ENCODE data around the gene FAM171A1.
"Not testable (repeated sequence)": the region's sequence is repeated elsewhere in the genome, so short reads cannot be mapped to it uniquely, and the experiment has no call there.

The FAM171A1 gene

DNA sequence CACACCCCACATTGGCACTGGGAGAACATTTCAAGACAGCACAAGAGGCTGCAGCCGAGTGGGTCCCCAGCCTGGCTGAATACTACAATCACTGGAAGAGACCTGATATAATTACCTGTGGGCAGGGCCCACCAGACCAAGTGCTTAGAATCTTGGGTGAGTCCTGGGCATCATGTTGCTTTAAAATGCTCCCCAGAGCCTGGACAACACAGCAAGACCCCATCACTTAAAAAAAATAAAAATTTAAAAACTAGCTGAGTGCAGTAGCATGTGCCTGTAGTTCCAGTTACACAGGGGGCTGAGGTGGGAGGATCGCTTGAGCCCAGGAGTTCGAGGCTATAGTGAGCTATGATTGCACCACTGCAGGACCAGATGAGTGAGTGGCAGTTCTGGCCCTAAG is 28.1 kb downstream of the FAM171A1 start:
- no peak overlapping the region for H3K27ac ChIP-seq (ENCODE audit: low read depth, low read length)
- H3K9ac ChIP-seq (ENCODE audit: low read depth, low read length) = no peak overlapping the region
- H3K27me3 ChIP-seq (ENCODE audit: control insufficient read depth, insufficient read depth, low read length) = no peaks in the 10 kb centered on the region
- H3K4me1 ChIP-seq (ENCODE audit: control insufficient read depth, insufficient read depth, low read length) = peaks cover 16% of the 10 kb centered on the region
- no peaks in the 10 kb centered on the region for H3K9me3 ChIP-seq (ENCODE audit: control insufficient read depth, insufficient read depth, low read length)
- H3K4me3 ChIP-seq (ENCODE audit: low read depth, low read length) = no peak overlapping the region
- H3K36me3 ChIP-seq (ENCODE audit: control insufficient read depth, insufficient read depth, low read length) = no peaks in the 10 kb centered on the region

DNA sequence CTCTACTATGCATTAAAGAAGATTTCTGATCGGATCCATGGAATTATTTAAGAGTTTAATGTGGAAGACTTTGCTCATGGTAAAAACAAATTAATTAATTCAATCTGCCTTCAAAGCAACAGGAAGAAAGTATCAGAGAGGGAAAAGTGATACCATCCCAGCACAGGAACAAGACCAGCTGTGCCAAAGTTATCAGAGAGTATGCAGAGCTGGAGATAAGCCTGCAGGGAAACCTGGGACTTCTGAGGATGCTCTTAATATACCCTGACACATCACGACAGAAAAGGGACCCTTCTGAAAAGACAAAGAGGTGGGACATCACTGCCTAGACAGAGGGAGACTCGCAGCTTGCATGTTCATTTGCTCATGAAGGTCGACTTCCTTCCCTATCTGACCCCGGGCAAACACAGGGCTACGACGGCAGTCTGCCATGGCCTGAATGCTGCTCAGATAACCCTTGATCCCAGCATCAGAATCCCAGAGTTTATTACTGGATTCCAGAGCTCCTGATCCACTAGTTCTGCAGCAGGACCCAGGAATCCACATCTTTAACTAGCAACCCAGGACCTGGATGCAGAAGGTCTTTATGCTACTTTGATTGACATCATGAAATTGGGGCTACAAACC is 29.5 kb downstream of the FAM171A1 start:
- H3K9ac ChIP-seq (ENCODE audit: low read depth, low read length) = no peak overlapping the region
- no peak overlapping the region for H3K27ac ChIP-seq (ENCODE audit: low read depth, low read length)
- H3K36me3 ChIP-seq (ENCODE audit: control insufficient read depth, insufficient read depth, low read length) = no peaks in the 10 kb centered on the region
- H3K27me3 ChIP-seq (ENCODE audit: control insufficient read depth, insufficient read depth, low read length) = no peaks in the 10 kb centered on the region
- H3K9me3 ChIP-seq (ENCODE audit: control insufficient read depth, insufficient read depth, low read length) = no peaks in the 10 kb centered on the region
- no peak overlapping the region for H3K4me3 ChIP-seq (ENCODE audit: low read depth, low read length)
- H3K4me1 ChIP-seq (ENCODE audit: control insufficient read depth, insufficient read depth, low read length) = peaks cover 16% of the 10 kb centered on the region

DNA sequence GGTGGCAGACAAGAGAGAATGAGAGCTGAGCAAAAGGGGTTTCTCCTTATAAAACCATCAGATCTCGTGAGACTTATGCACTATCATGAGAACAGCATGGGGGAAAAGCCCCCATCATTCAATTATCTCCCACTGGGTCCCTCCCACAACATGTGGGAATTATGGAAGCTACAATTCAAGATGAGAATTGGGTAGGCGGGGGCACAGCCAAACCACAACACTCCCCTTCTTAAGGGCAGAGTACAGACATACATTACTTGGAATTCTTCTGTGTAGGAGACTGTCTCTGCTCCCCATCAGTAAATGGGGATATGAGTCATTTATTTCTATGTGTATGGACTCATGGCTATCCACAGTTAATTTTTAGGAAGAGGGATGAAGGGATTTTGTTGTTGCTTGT is 31.2 kb downstream of the FAM171A1 start:
- H3K4me3 ChIP-seq (ENCODE audit: low read depth, low read length) = no peak overlapping the region

GRCh38 chr10:15337441-15337923 is 33.6 kb downstream of the FAM171A1 start:
- H3K9ac ChIP-seq (ENCODE audit: low read depth, low read length); H3K4me1 ChIP-seq (ENCODE audit: control insufficient read depth, insufficient read depth, low read length); H3K27ac ChIP-seq (ENCODE audit: low read depth, low read length); H3K27me3 ChIP-seq (ENCODE audit: control insufficient read depth, insufficient read depth, low read length); H3K36me3 ChIP-seq (ENCODE audit: control insufficient read depth, insufficient read depth, low read length); H3K4me3 ChIP-seq (ENCODE audit: low read depth, low read length); H3K9me3 ChIP-seq (ENCODE audit: control insufficient read depth, insufficient read depth, low read length): not testable (repeated sequence)

More for the DNA sequence above, 31.2 kb downstream of the FAM171A1 start:
- Histone ChIP-seq H3K36me3 (ENCODE audit: control insufficient read depth, insufficient read depth, low read length) (no peaks in the 10 kb centered on the region), H3K9ac (ENCODE audit: low read depth, low read length) (no peak overlapping the region), H3K27ac (ENCODE audit: low read depth, low read length) (no peak overlapping the region), H3K9me3 (ENCODE audit: control insufficient read depth, insufficient read depth, low read length) (no peaks in the 10 kb centered on the region), H3K27me3 (ENCODE audit: control insufficient read depth, insufficient read depth, low read length) (no peaks in the 10 kb centered on the region), H3K4me1 (ENCODE audit: control insufficient read depth, insufficient read depth, low read length) (peaks cover 7% of the 10 kb centered on the region)

- Histone ChIP-seq H3K9ac (ENCODE audit: low read depth, low read length) (no peak overlapping the region), H3K4me3 (ENCODE audit: low read depth, low read length) (no peak overlapping the region), H3K27me3 (ENCODE audit: control insufficient read depth, insufficient read depth, low read length) (no peaks in the 10 kb centered on the region), H3K4me1 (ENCODE audit: control insufficient read depth, insufficient read depth, low read length) (peaks cover 4% of the 10 kb centered on the region), H3K9me3 (ENCODE audit: control insufficient read depth, insufficient read depth, low read length) (no peaks in the 10 kb centered on the region), H3K27ac (ENCODE audit: low read depth, low read length) (no peak overlapping the region), H3K36me3 (ENCODE audit: control insufficient read depth, insufficient read depth, low read length) (no peaks in the 10 kb centered on the region)
Observed at GRCh38 chr10:15336211-15336610, 34.9 kb downstream of the FAM171A1 start.

- Histone ChIP-seq H3K4me1 (ENCODE audit: control insufficient read depth, insufficient read depth, low read length) (peaks cover 4% of the 10 kb centered on the region), H3K9me3 (ENCODE audit: control insufficient read depth, insufficient read depth, low read length) (no peaks in the 10 kb centered on the region), H3K4me3 (ENCODE audit: low read depth, low read length) (no peak overlapping the region), H3K27ac (ENCODE audit: low read depth, low read length) (no peak overlapping the region), H3K9ac (ENCODE audit: low read depth, low read length) (no peak overlapping the region), H3K27me3 (ENCODE audit: control insufficient read depth, insufficient read depth, low read length) (no peaks in the 10 kb centered on the region), H3K36me3 (ENCODE audit: control insufficient read depth, insufficient read depth, low read length) (no peaks in the 10 kb centered on the region)
Observed at GRCh38 chr10:15335508-15335907, 35.6 kb downstream of the FAM171A1 start.

DNA sequence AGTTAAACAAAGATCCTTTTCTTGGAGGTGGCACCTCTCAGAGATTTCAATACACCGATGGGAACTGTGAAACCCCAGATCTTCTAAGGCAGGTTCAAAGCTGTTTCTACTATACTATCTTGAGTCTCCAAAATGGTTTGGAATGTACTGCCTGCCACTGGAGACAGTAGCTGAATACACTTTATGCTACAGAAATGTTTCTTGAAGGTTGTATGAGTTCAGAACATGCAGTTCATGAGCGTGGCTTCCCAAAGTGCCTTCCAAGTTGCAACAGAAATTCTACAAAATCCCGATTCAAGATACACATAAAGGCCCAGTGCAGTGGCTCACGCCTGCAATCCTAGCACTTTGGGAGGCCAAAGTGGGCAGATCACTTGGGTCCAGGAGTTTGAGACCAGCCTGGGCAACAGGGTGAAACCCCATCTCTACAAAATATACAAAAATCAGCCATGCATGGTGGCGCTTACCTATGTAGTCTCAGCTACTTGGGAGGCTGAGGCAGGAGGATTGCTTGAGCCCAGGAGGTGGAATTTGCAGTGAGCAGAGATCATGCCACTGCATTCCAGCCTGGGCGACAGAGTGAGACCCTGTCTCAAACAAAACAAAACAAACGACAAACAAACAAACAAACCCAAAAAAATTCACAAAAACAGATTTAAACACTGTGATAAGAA is 36.3 kb downstream of the FAM171A1 start:
- Histone ChIP-seq H3K4me3 (ENCODE audit: low read depth, low read length) (no peak overlapping the region), H3K9me3 (ENCODE audit: control insufficient read depth, insufficient read depth, low read length) (no peaks in the 10 kb centered on the region), H3K4me1 (ENCODE audit: control insufficient read depth, insufficient read depth, low read length) (peaks cover 4% of the 10 kb centered on the region), H3K27ac (ENCODE audit: low read depth, low read length) (no peak overlapping the region), H3K9ac (ENCODE audit: low read depth, low read length) (no peak overlapping the region), H3K27me3 (ENCODE audit: control insufficient read depth, insufficient read depth, low read length) (no peaks in the 10 kb centered on the region), H3K36me3 (ENCODE audit: control insufficient read depth, insufficient read depth, low read length) (no peaks in the 10 kb centered on the region)

- H3K27me3 ChIP-seq (ENCODE audit: control insufficient read depth, insufficient read depth, low read length) = no peaks in the 10 kb centered on the region
- no peak overlapping the region for H3K9ac ChIP-seq (ENCODE audit: low read depth, low read length)
- H3K36me3 ChIP-seq (ENCODE audit: control insufficient read depth, insufficient read depth, low read length) = no peaks in the 10 kb centered on the region
- peaks cover 4% of the 10 kb centered on the region for H3K4me1 ChIP-seq (ENCODE audit: control insufficient read depth, insufficient read depth, low read length)
- H3K9me3 ChIP-seq (ENCODE audit: control insufficient read depth, insufficient read depth, low read length) = no peaks in the 10 kb centered on the region
- no peak overlapping the region for H3K4me3 ChIP-seq (ENCODE audit: low read depth, low read length)
- no peak overlapping the region for H3K27ac ChIP-seq (ENCODE audit: low read depth, low read length)
Observed at GRCh38 chr10:15333909-15334649, 37.0 kb downstream of the FAM171A1 start.

DNA sequence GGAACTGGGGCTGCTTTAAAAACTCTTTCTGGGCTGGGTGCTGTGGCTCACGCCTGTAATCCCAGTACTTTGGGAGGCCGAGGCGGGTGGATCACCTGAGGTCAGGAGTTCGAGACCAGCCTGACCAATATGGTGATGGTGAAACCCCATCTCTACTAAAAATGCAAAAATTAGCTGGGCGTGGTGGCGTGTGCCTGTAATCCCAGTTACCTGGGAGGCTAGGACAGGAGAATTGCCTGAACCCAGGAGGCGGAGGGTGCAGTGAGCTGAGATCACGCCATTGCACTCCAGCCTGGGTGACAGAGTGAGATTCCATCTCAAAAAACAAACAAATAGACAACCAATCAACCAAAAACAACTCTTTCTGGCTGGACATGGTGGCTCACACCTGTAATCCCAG is 37.9 kb downstream of the FAM171A1 start:
- not testable (repeated sequence) for H3K4me1 ChIP-seq (ENCODE audit: control insufficient read depth, insufficient read depth, low read length); H3K27ac ChIP-seq (ENCODE audit: low read depth, low read length); H3K36me3 ChIP-seq (ENCODE audit: control insufficient read depth, insufficient read depth, low read length); H3K4me3 ChIP-seq (ENCODE audit: low read depth, low read length); H3K9ac ChIP-seq (ENCODE audit: low read depth, low read length); H3K9me3 ChIP-seq (ENCODE audit: control insufficient read depth, insufficient read depth, low read length); H3K27me3 ChIP-seq (ENCODE audit: control insufficient read depth, insufficient read depth, low read length)

- H3K4me3 ChIP-seq (ENCODE audit: low read depth, low read length) = no peak overlapping the region
- no peak overlapping the region for H3K27ac ChIP-seq (ENCODE audit: low read depth, low read length)
- H3K9ac ChIP-seq (ENCODE audit: low read depth, low read length) = no peak overlapping the region
- H3K27me3 ChIP-seq (ENCODE audit: control insufficient read depth, insufficient read depth, low read length) = no peaks in the 10 kb centered on the region
- H3K9me3 ChIP-seq (ENCODE audit: control insufficient read depth, insufficient read depth, low read length) = no peaks in the 10 kb centered on the region
- H3K36me3 ChIP-seq (ENCODE audit: control insufficient read depth, insufficient read depth, low read length) = no peaks in the 10 kb centered on the region
- peaks cover 4% of the 10 kb centered on the region for H3K4me1 ChIP-seq (ENCODE audit: control insufficient read depth, insufficient read depth, low read length)
Observed at GRCh38 chr10:15331461-15331860, 39.6 kb downstream of the FAM171A1 start.

GRCh38 chr10:15329437-15329836 is 41.7 kb downstream of the FAM171A1 start:
- H3K36me3 ChIP-seq (ENCODE audit: control insufficient read depth, insufficient read depth, low read length) = no peaks in the 10 kb centered on the region
- H3K9me3 ChIP-seq (ENCODE audit: control insufficient read depth, insufficient read depth, low read length) = no peaks in the 10 kb centered on the region
- H3K27me3 ChIP-seq (ENCODE audit: control insufficient read depth, insufficient read depth, low read length) = no peaks in the 10 kb centered on the region
- no peak overlapping the region for H3K27ac ChIP-seq (ENCODE audit: low read depth, low read length)
- H3K9ac ChIP-seq (ENCODE audit: low read depth, low read length) = no peak overlapping the region
- H3K4me1 ChIP-seq (ENCODE audit: control insufficient read depth, insufficient read depth, low read length) = peaks cover 5% of the 10 kb centered on the region
- no peak overlapping the region for H3K4me3 ChIP-seq (ENCODE audit: low read depth, low read length)

All from HUES48 (cell line).